ENCODE measurements around the gene SSBP4. TPM values are rescaled to one million over a fixed set of nuclear protein-coding genes. Genes with fewer than 3 reads are reported as not detected.

The SSBP4 gene
- total and polyA plus RNA-seq, 12 donors, result 17.6 to 51.6 (median 30.1) TPM

- ATAC-seq (no peak), DNase-seq (no peak)
- Histone ChIP-seq H3K4me1 (peaks cover 0 to 4% (median 0%) of the 10 kb centered on the region in 9 donors), H3K36me3 (peaks cover 0 to 69% (median 39%) of the 10 kb centered on the region in 9 donors), H3K9me3 (no peaks in the 10 kb centered on the region), H3K27ac (no peak overlapping the region), H3K4me3 (no peak overlapping the region), H3K27me3 (no peaks in the 10 kb centered on the region)
- intact Hi-C loops (cut with DNase I), result loop anchor here in 3 of 10 donors (10.0 kb wide), 3 partner anchors 120 to 410 kb away; no protein-coding TSS in a partner anchor
- 89 to 92% methylated on average over 19 of the region's 19 CpGs for WGBS, 2 donors
- TF ChIP-seq CTCF (IDR thresholded peaks at IDR 0.05), result no peak
These were observed 25.3 kb downstream of the SSBP4 start for GRCh38 chr19:18444513-18444912.

- Histone ChIP-seq H3K36me3 (peaks cover 0 to 77% (median 47%) of the 10 kb centered on the region in 9 donors), H3K27ac (no peak overlapping the region), H3K27me3 (no peaks in the 10 kb centered on the region), H3K4me1 (peaks cover 0 to 4% (median 0%) of the 10 kb centered on the region in 9 donors), H3K9me3 (no peaks in the 10 kb centered on the region), H3K4me3 (no peak overlapping the region)
- whole genome bisulfite sequencing, 2 donors, result 78 to 79% methylated on average over 15 of the region's 15 CpGs
- no peak for ATAC-seq
- intact Hi-C loops (cut with DNase I), result loop anchor here in 3 of 10 donors (10.0 kb wide), 3 partner anchors 119 to 409 kb away; no protein-coding TSS in a partner anchor
- no peak for DNase-seq
- no peak for TF ChIP-seq CTCF (IDR thresholded peaks at IDR 0.05)
These were observed 26.2 kb downstream of the SSBP4 start for GRCh38 chr19:18445262-18445948.

GRCh38 chr19:18446145-18446810 lies 27.1 kb downstream of the SSBP4 start:
- H3K4me3 ChIP-seq, result no peak overlapping the region
- no peaks in the 10 kb centered on the region for H3K9me3 ChIP-seq
- DNase-seq (no peak), ATAC-seq (no peak)
- intact Hi-C loops (cut with DNase I), result loop anchor here in 3 of 10 donors (10.0 kb wide), 3 partner anchors 119 to 409 kb away; no protein-coding TSS in a partner anchor
- no peaks in the 10 kb centered on the region for H3K27me3 ChIP-seq
- no peak for TF ChIP-seq CTCF (IDR thresholded peaks at IDR 0.05)
- 71 to 83% methylated on average over 34 of the region's 34 CpGs for WGBS, 2 donors
- peaks cover 0 to 13% (median 7%) of the 10 kb centered on the region in 9 donors for H3K4me1 ChIP-seq
- peaks cover 0 to 85% (median 50%) of the 10 kb centered on the region in 9 donors for H3K36me3 ChIP-seq
- H3K27ac ChIP-seq, result no peak overlapping the region

- no peak for TF ChIP-seq CTCF (IDR thresholded peaks at IDR 0.05)
- 80 to 91% methylated on average over 12 of the region's 12 CpGs for WGBS, 2 donors
- intact Hi-C loops (cut with DNase I), result loop anchor here in 3 of 10 donors (10.0 kb wide), 3 partner anchors 118 to 408 kb away; no protein-coding TSS in a partner anchor
- Histone ChIP-seq H3K27ac (no peak overlapping the region), H3K36me3 (peaks cover 0 to 91% (median 50%) of the 10 kb centered on the region in 9 donors), H3K27me3 (no peaks in the 10 kb centered on the region), H3K4me3 (no peak overlapping the region), H3K9me3 (no peaks in the 10 kb centered on the region), H3K4me1 (peaks cover 0 to 17% (median 9%) of the 10 kb centered on the region in 9 donors)
- no peak for ATAC-seq
- DNase-seq, result peak in 1 of 2 donors; percentile 12
These were observed 27.7 kb downstream of the SSBP4 start for GRCh38 chr19:18446811-18447359.

Data from heart right ventricle (tissue), 16 donors.